Omental fat pad (tissue), 4 donors: ENCODE data around the gene DHH. TPM values are rescaled to one million over a fixed set of nuclear protein-coding genes. Genes with fewer than 3 reads are reported as not detected.

Source experiments
- ATAC-seq: fragments of 150-250 bp; one replicate; pipeline ENCODE4 v1.9.1; 2016; ENCODE audit warnings: mild to moderate bottlenecking, moderate library complexity; ENCODE audit not compliant: low FRiP score
- DNase-seq: peaks from one replicate; pipeline ENCODE4 v3.0.0-alpha.2; 2019; ENCODE audit warnings: low spot score
- total RNA-seq, 4 donors: library from RNA; depleted of rRNA; stranded (reverse); fragments of >200 nt; gene quantifications; one replicate each; pipeline ENCODE4 v1.1.0, GENCODE V29; 2016
- TF ChIP-seq, protein P1 (sequence below), 3 donors: fragments of 450-650 bp; IDR thresholded peaks; one replicate each; pipeline ENCODE4 v1.5.1; 2016 to 2017; ENCODE audit warnings: antibody characterized with exemption in 3 of 3, mild to moderate bottlenecking in 3 of 3, moderate library complexity in 2 of 3

The DHH gene
- total RNA-seq, 4 donors from 2014 or later = 0.72 to 2.0 (median 1.3) TPM

DNA sequence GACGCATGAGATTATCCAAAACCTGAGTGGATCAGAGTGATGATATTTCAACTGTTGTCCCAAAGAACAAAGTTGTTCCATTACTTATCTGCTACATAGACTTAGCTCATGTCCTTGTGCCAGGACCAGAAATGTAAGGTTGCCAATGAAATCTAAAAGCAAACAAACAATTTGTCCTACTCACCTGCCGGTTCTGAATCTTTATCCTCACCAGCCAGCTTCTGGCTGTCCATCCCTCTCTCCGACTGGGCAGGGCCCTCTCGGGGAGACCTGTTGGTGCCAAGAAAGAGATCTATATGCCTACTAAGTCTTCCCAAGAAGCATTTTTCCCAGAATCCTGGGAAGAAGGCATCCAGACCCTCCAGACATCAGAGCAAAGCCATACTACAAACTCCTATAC, 39.5 kb downstream of the DHH start:
- ATAC-seq (no peak), DNase-seq (no peak)
- TF ChIP-seq, protein P1, sequence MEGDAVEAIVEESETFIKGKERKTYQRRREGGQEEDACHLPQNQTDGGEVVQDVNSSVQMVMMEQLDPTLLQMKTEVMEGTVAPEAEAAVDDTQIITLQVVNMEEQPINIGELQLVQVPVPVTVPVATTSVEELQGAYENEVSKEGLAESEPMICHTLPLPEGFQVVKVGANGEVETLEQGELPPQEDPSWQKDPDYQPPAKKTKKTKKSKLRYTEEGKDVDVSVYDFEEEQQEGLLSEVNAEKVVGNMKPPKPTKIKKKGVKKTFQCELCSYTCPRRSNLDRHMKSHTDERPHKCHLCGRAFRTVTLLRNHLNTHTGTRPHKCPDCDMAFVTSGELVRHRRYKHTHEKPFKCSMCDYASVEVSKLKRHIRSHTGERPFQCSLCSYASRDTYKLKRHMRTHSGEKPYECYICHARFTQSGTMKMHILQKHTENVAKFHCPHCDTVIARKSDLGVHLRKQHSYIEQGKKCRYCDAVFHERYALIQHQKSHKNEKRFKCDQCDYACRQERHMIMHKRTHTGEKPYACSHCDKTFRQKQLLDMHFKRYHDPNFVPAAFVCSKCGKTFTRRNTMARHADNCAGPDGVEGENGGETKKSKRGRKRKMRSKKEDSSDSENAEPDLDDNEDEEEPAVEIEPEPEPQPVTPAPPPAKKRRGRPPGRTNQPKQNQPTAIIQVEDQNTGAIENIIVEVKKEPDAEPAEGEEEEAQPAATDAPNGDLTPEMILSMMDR (IDR thresholded peaks at IDR 0.05) = no peak

DNA sequence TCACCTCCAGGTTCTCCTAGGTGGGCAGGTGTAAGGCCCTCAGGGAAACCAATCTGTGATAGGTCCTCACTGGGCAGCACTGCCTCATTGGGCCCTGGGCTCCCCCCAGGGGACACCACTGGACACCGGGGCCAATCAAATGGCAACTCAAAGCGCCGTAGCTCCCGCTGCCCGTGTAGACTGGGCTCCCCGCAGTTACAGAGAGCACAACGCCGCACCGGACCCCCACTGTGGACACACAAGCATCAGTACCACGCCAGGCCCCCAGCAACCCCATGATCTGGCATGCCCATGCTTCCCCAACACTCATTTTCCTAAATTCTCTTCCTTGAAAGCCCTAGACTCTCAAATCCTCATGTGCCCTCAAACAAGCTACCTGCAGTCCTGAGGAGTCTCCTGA, 40.1 kb downstream of the DHH start:
- no peak for DNase-seq
- no peak for ATAC-seq
- TF ChIP-seq, protein P1 (IDR thresholded peaks at IDR 0.05) = no peak

DNA sequence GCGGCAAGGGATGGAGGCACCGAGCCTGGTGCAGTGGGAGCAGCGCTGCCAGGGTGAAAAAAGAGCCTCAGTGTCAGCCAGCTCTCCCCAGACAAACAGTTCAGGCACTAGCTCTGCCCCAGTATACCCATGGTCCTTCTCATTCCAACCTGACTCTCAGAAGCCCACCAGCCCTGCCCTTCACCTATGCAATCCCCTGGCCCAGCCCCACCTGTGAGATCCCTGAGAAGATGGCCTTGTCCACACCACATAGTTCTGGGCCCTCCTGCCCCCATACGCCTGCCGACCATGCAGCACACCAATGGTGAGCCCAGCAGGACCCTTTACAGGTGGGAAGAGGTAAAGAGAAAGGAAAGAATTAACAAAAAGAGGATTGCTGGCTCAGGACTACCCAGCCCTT, 40.5 kb downstream of the DHH start:
- no peak for DNase-seq
- TF ChIP-seq, protein P1 (IDR thresholded peaks at IDR 0.05) = no peak
- ATAC-seq = no peak

DNA sequence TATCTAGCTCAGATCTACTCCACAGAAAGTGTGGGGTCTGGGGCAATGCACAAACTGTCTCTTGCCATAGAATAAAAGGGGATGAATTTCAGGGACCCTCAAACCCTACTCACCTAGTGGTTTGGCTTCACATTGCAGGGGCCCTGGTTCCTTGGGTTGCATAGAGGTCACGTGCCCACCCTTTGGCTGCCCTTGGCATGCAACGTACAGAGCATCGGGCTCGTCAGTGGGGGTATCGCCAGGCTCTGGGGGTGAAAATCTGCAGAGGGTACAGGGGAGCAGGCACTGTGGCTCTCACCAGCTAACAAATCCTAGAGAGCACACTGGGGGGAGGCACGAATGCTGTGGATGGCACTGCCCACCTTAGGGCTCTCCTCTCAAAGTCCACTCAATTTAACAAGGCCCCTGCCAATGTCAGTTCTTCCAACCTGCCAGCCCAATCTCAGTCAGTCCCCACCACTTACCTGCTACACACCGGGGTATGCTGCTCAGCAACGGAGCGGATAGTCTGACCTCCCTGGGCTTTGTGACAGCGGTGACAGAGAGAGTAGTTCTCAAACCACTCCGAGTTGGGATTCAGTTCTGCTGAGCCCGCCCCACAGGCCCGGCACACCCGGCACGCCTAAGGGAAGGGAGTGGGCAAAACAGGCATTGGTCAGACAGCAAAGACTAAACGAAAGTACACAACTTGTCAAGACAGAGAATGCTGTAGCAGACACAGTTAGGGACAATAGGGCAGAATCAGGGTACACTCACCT, 42.0 kb downstream of the DHH start:
- DNase-seq = no peak

DNA sequence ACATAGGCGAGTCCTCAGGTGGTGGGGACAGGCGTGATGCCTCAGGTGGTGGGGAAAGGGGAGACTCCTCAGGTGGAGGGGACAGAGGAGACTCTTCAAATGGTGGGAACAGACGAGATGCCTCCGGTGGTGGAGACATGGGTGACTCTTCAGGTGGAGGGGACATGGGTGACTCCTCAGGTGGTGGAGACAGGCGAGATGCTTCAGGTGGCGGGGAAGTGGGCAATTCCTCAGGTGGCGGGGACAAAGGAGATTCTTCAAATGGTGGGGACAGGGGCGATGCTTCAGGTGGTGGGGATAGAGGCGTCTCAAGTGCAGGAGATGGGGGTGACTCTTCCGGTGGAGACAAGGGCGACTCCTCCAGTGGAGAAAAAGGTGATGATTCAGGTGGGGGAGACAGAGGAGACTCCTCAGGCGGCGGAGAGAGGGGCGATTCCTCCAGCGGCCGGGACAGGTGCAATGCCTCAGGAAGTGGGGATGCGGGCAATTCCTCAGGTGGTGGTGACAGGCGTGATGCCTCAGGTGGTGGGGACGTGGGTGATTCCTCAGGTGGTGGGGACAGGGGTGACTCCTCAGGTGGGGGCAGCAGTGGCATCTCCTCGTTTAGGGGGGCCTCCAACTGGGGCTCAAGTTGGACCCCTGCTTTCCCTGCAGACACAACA, 42.7 kb downstream of the DHH start:
- no peak for ATAC-seq
- TF ChIP-seq, protein P1 (IDR thresholded peaks at IDR 0.05) = no peak
- no peak for DNase-seq

More for the DNA sequence above, 42.0 kb downstream of the DHH start:
- TF ChIP-seq, protein P1 (IDR thresholded peaks at IDR 0.05) = no peak
- ATAC-seq = no peak

DNA sequence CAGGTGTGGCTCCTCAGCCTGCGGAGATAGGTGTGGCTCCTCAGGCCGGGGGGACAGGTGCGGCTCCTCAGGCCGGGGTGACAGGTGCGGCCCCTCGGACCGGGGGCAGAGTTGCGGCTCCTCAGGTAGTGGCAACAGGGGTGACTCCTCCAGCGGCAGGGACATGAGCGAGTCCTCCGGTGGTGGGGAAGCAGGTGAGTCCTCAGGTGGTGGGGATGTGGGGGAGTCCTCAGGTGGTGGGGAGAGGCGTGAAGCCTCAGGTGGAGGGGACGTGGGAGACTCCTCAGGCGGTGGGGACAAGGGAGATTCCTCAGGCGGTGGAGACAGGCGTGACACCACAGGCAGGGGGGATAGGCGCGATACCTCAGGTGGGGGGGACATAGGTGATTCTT, 43.2 kb downstream of the DHH start:
- TF ChIP-seq, protein P1 (IDR thresholded peaks at IDR 0.05) = no peak
- DNase-seq (no peak), ATAC-seq (no peak)
